NK-92 treated with Interleukin-12 subunit alpha and Interleukin-12 subunit beta, amount 100 ng/mL, for 24 hours (cell line): ENCODE results near the gene TMTC2.

Source experiments
- DNase-seq: peaks from one replicate; lab custom pipeline; 2025; lab: John Stamatoyannopoulos, UW

The TMTC2 gene

GRCh38 chr12:82883394-82884355, 197.0 kb downstream of the TMTC2 start:
- DNase-seq = no peak

- DNase-seq = no peak
Observed at GRCh38 chr12:82886671-82887340, 200.1 kb downstream of the TMTC2 start.

GRCh38 chr12:82893896-82894295, 207.2 kb downstream of the TMTC2 start:
- no peak for DNase-seq

GRCh38 chr12:82896277-82896676, 209.6 kb downstream of the TMTC2 start:
- DNase-seq = no peak

GRCh38 chr12:82896979-82897378, 210.3 kb downstream of the TMTC2 start:
- DNase-seq = no peak

- DNase-seq = no peak
Observed at GRCh38 chr12:82898441-82898840, 211.7 kb downstream of the TMTC2 start.

GRCh38 chr12:82904219-82904790, 217.6 kb downstream of the TMTC2 start:
- DNase-seq = no peak

GRCh38 chr12:82910246-82910893, 223.7 kb downstream of the TMTC2 start:
- DNase-seq = no peak

- no peak for DNase-seq
Observed at GRCh38 chr12:82912406-82912805, 225.7 kb downstream of the TMTC2 start.

GRCh38 chr12:82919388-82920054, 232.8 kb downstream of the TMTC2 start:
- DNase-seq = no peak

GRCh38 chr12:82923935-82924334, 237.2 kb downstream of the TMTC2 start:
- no peak for DNase-seq

GRCh38 chr12:82926630-82927029, 239.9 kb downstream of the TMTC2 start:
- no peak for DNase-seq

- no peak for DNase-seq
Observed at GRCh38 chr12:82930301-82930700, 243.6 kb downstream of the TMTC2 start.

GRCh38 chr12:82931349-82932116, 244.8 kb downstream of the TMTC2 start:
- DNase-seq = no peak

- no peak for DNase-seq
Observed at GRCh38 chr12:82937151-82937550, 250.4 kb downstream of the TMTC2 start.

- no peak for DNase-seq
Observed at GRCh38 chr12:82942521-82942920, 255.8 kb downstream of the TMTC2 start.

GRCh38 chr12:82942991-82943401, 256.3 kb downstream of the TMTC2 start:
- no peak for DNase-seq

- DNase-seq = no peak
Observed at GRCh38 chr12:82948491-82948890, 261.8 kb downstream of the TMTC2 start.

GRCh38 chr12:82950356-82950755, 263.6 kb downstream of the TMTC2 start:
- no peak for DNase-seq

GRCh38 chr12:82952946-82953345, 266.2 kb downstream of the TMTC2 start:
- no peak for DNase-seq

GRCh38 chr12:82953397-82953796, 266.7 kb downstream of the TMTC2 start:
- DNase-seq = no peak
